ENCODE data around the gene ASPHD2. TPM values are rescaled to one million over a fixed set of nuclear protein-coding genes. Genes with fewer than 3 reads are reported as not detected.

The ASPHD2 gene
- polyA plus RNA-seq, 1 of the 3 experiments (the other 2 are of a cell fraction), result 2.2 TPM

DNA sequence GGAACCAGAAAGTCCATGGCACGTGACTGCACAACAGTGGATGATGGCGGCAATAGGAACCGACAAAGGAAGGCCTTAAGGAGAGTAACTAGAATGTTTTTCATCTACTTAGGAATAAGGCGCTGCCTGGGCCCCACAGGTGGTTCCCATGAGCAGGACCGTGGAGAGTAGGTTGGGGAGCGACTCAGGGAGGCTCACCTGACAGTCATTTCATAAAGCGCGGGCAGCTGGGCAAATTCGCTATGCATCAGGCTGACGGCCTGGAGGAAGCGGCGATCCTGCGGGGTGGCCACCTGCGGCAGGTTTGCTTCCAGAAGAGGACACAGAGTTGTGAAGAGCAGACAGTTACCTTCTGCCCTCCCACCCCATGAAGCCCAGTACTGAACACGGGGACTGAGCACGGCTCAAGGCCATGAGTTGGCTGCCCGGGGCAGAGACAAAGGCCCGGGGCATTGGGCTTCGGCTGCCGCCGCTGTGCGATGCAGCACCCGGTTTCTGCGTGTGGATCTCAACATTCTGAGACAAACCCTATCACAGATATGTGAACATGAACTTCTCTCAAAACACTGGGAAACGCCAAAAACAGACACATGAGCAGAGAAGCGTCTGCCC, 28.7 kb downstream of the ASPHD2 start:
- Histone ChIP-seq H3K4me1 (ENCODE audit: control insufficient read depth in 1 of 2, insufficient read depth in 2 of 2, low read depth in 1 of 2, low read length in 1 of 2) (peaks cover 0 to 2% of the 10 kb centered on the region in 2 experiments; a peak in 2 of 4 replicates), H3K36me3 (replicated peaks in 1 of 2; ENCODE audit: control insufficient read depth in 1 of 2, insufficient read depth in 2 of 2, low read length in 1 of 2) (peaks cover 13 to 55% of the 10 kb centered on the region in 2 experiments), H2AFZ (ENCODE audit: low read depth) (no peak overlapping the region), H3F3A (replicated peaks; ENCODE audit: insufficient read depth) (peaks cover 3% of the 10 kb centered on the region), H3K9ac (no peak overlapping the region), H3K4me2 (no peak overlapping the region), H3K79me2 (ENCODE audit: insufficient read depth) (peaks cover 8% of the 10 kb centered on the region), H3K27me3 (ENCODE audit: insufficient read depth) (no peaks in the 10 kb centered on the region), H3K4me3 (ENCODE audit: low read depth in 2 of 2, low read length in 1 of 2) (no peak overlapping the region), H3K27ac (ENCODE audit: low read depth in 2 of 2, low read length in 1 of 2) (no peak overlapping the region), H3K9me2 (no peaks in the 10 kb centered on the region), H3K9me3 (no peaks in the 10 kb centered on the region), H4K20me1 (ENCODE audit: insufficient read depth) (peaks cover 5% of the 10 kb centered on the region)
- POLR2A ChIA-PET, result no interaction called here
- DNase-seq, result no peak
- TF ChIP-seq, protein P1, sequence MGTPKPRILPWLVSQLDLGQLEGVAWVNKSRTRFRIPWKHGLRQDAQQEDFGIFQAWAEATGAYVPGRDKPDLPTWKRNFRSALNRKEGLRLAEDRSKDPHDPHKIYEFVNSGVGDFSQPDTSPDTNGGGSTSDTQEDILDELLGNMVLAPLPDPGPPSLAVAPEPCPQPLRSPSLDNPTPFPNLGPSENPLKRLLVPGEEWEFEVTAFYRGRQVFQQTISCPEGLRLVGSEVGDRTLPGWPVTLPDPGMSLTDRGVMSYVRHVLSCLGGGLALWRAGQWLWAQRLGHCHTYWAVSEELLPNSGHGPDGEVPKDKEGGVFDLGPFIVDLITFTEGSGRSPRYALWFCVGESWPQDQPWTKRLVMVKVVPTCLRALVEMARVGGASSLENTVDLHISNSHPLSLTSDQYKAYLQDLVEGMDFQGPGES (IDR thresholded peaks at IDR 0.05; ENCODE audit: low read depth, low read length), result no peak
- TF ChIP-seq GABPA (IDR thresholded peaks at IDR 0.05; ENCODE audit: low read depth), result no peak
- TF ChIP-seq YY1 (IDR thresholded peaks at IDR 0.05; ENCODE audit: low read depth), result no peak
- no peak for TF ChIP-seq FOSL2 (IDR thresholded peaks at IDR 0.05; ENCODE audit: borderline replicate concordance, low read depth)
- TF ChIP-seq, protein P2, sequence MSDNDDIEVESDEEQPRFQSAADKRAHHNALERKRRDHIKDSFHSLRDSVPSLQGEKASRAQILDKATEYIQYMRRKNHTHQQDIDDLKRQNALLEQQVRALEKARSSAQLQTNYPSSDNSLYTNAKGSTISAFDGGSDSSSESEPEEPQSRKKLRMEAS (IDR thresholded peaks at IDR 0.05; ENCODE audit: low read depth), result no peak
- no peak for TF ChIP-seq RXRA (IDR thresholded peaks at IDR 0.05; ENCODE audit: borderline replicate concordance, low read depth)
- no peak for TF ChIP-seq SIN3A (IDR thresholded peaks at IDR 0.05; ENCODE audit: borderline replicate concordance, low read depth, low read length)
- TF ChIP-seq CHD2 (IDR thresholded peaks at IDR 0.05; ENCODE audit: low read length, partially characterized antibody), result no peak
- TF ChIP-seq EP300 (IDR thresholded peaks at IDR 0.05; ENCODE audit: borderline replicate concordance in 1 of 2, low read depth in 1 of 2, low read length in 1 of 2), result no peak
- TF ChIP-seq POLR2AphosphoS5 (IDR thresholded peaks at IDR 0.05; ENCODE audit: low read depth, low read length), result no peak
- TF ChIP-seq TAF1 (IDR thresholded peaks at IDR 0.05; ENCODE audit: borderline replicate concordance, low read depth, low read length), result no peak
- no peak for TF ChIP-seq RCOR1 (IDR thresholded peaks at IDR 0.05; ENCODE audit: low read length)
- TF ChIP-seq, protein P3, sequence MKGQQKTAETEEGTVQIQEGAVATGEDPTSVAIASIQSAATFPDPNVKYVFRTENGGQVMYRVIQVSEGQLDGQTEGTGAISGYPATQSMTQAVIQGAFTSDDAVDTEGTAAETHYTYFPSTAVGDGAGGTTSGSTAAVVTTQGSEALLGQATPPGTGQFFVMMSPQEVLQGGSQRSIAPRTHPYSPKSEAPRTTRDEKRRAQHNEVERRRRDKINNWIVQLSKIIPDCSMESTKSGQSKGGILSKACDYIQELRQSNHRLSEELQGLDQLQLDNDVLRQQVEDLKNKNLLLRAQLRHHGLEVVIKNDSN (IDR thresholded peaks at IDR 0.05; ENCODE audit: borderline replicate concordance, low read depth), result no peak
- WGBS (ENCODE audit: low lambda C conversion rate), result 96% methylated on average over 14 of the region's 26 CpGs
- CTCF ChIA-PET, result interaction anchor here (1.2 kb wide), 1 partner anchor 90 kb away, joined by 4 read pairs; no protein-coding TSS in a partner anchor

DNA sequence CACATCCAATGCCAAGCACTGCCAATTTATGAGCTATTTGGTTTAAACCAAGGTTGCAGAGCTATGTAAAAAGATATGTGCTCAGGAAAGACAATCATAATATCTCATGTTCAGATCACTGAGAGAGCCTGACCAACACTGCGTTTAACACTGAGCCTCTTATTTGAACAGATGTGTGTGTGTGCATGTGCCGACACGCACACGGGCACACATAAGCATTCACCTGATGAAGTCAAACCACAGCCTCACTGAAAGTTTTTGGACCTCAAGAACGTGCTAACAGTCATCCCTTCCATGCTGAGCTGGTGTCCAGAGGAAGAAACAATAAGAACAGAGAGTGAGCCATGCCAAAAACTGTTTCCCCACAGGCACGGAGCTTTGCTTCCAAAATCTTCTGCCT, 31.1 kb downstream of the ASPHD2 start:
- no peak overlapping the region for H3K4me3 ChIP-seq (ENCODE audit: low read depth in 2 of 2, low read length in 1 of 2)
- no peak overlapping the region for H3K9ac ChIP-seq
- H2AFZ ChIP-seq (ENCODE audit: low read depth), result no peak overlapping the region
- peaks cover 8% of the 10 kb centered on the region for H3K79me2 ChIP-seq (ENCODE audit: insufficient read depth)
- peaks cover 5% of the 10 kb centered on the region for H4K20me1 ChIP-seq (ENCODE audit: insufficient read depth)
- peaks cover 12 to 65% of the 10 kb centered on the region in 2 experiments for H3K36me3 ChIP-seq (replicated peaks in 1 of 2; ENCODE audit: control insufficient read depth in 1 of 2, insufficient read depth in 2 of 2, low read length in 1 of 2)
- 90% methylated on average over 6 of the region's 6 CpGs for WGBS (ENCODE audit: low lambda C conversion rate)
- H3K4me1 ChIP-seq (ENCODE audit: control insufficient read depth in 1 of 2, insufficient read depth in 2 of 2, low read depth in 1 of 2, low read length in 1 of 2), result peaks cover 0 to 2% of the 10 kb centered on the region in 2 experiments; a peak in 2 of 4 replicates
- ChIA-PET POLR2A (no interaction called here), CTCF (interaction anchor here (0.6 to 6.2 kb wide), 36 partner anchors 8 to 687 kb away, joined by 3 to 99 read pairs (median 7); partner anchors contain the start of genes HPS4 and SRRD)
- no peaks in the 10 kb centered on the region for H3K9me3 ChIP-seq
- H3K27ac ChIP-seq (ENCODE audit: low read depth in 2 of 2, low read length in 1 of 2), result no peak overlapping the region
- no peaks in the 10 kb centered on the region for H3K27me3 ChIP-seq (ENCODE audit: insufficient read depth)
- no peak overlapping the region for H3K4me2 ChIP-seq
- no peaks in the 10 kb centered on the region for H3K9me2 ChIP-seq
- H3F3A ChIP-seq (replicated peaks; ENCODE audit: insufficient read depth), result peaks cover 3% of the 10 kb centered on the region
- no peak for DNase-seq
- TF ChIP-seq RCOR1 (IDR thresholded peaks at IDR 0.05; ENCODE audit: low read length), result no peak
- TF ChIP-seq TCF12 (IDR thresholded peaks at IDR 0.05), result no peak
- TF ChIP-seq NFIC (IDR thresholded peaks at IDR 0.05; ENCODE audit: borderline replicate concordance), result no peak
- TF ChIP-seq, protein P4, sequence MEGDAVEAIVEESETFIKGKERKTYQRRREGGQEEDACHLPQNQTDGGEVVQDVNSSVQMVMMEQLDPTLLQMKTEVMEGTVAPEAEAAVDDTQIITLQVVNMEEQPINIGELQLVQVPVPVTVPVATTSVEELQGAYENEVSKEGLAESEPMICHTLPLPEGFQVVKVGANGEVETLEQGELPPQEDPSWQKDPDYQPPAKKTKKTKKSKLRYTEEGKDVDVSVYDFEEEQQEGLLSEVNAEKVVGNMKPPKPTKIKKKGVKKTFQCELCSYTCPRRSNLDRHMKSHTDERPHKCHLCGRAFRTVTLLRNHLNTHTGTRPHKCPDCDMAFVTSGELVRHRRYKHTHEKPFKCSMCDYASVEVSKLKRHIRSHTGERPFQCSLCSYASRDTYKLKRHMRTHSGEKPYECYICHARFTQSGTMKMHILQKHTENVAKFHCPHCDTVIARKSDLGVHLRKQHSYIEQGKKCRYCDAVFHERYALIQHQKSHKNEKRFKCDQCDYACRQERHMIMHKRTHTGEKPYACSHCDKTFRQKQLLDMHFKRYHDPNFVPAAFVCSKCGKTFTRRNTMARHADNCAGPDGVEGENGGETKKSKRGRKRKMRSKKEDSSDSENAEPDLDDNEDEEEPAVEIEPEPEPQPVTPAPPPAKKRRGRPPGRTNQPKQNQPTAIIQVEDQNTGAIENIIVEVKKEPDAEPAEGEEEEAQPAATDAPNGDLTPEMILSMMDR (IDR thresholded peaks at IDR 0.05), result no peak
- TF ChIP-seq GATA2 (CRISPR knock-in tag; IDR thresholded peaks at IDR 0.05), result no peak
- TF ChIP-seq SMC3 (IDR thresholded peaks at IDR 0.05; ENCODE audit: low read depth, low read length), result no peak
- no peak for TF ChIP-seq JUND (IDR thresholded peaks at IDR 0.05)
- no peak for TF ChIP-seq RXRA (IDR thresholded peaks at IDR 0.05; ENCODE audit: borderline replicate concordance, low read depth)
- TF ChIP-seq RAD21 (IDR thresholded peaks at IDR 0.05; ENCODE audit: low read length), result no peak
- TF ChIP-seq FOXJ3 (CRISPR knock-in tag; IDR thresholded peaks at IDR 0.05), result no peak
- no peak for TF ChIP-seq MXI1 (IDR thresholded peaks at IDR 0.05; ENCODE audit: low read depth, low read length)
- no peak for TF ChIP-seq GABPA (IDR thresholded peaks at IDR 0.05; ENCODE audit: low read depth)
- no peak for TF ChIP-seq EZH2phosphoT487 (IDR thresholded peaks at IDR 0.05; ENCODE audit: borderline replicate concordance, low read depth)

All from SK-N-SH (cell line).